Neural progenitor cell (in vitro differentiated cells): Measurements from ENCODE around the gene WDTC1. TPM values are rescaled to one million over a fixed set of nuclear protein-coding genes. Genes with fewer than 3 reads are reported as not detected.

ENCODE experiments used
- DNase-seq: peaks from one replicate; pipeline ENCODE4 v3.0.0-alpha.2; 2016; ENCODE audit warnings: low spot score
- H2AFZ ChIP-seq: fragments of 200-600 bp; sonication (generic); replicated peaks from 2 replicates; pipeline ENCODE4 v1.6.1; 2016; ENCODE audit warnings: antibody characterized with exemption
- H3F3A ChIP-seq: fragments of 200-600 bp; sonication (generic); 2 replicates; pipeline ENCODE4 v1.6.1; 2016; ENCODE audit warnings: antibody characterized with exemption, low read depth
- H3K27ac ChIP-seq: fragments of 200-600 bp; sonication (generic); 2 replicates; pipeline ENCODE4 v1.5.1; 2016; ENCODE audit warnings: mild to moderate bottlenecking
- H3K27me3 ChIP-seq: fragments of 200-600 bp; sonication (generic); 2 replicates; pipeline ENCODE4 v1.6.1; 2016; ENCODE audit warnings: mild to moderate bottlenecking, moderate library complexity
- H3K36me3 ChIP-seq: fragments of 200-600 bp; sonication (generic); 2 replicates; pipeline ENCODE4 v1.5.1; 2016
- H3K4me1 ChIP-seq: fragments of 200-600 bp; sonication (generic); 2 replicates; pipeline ENCODE4 v1.6.1; 2016; ENCODE audit warnings: mixed run types
- H3K4me2 ChIP-seq: fragments of 200-600 bp; sonication (generic); 2 replicates; pipeline ENCODE4 v1.6.1; 2016
- H3K4me3 ChIP-seq: fragments of 200-600 bp; sonication (generic); 2 replicates; pipeline ENCODE4 v1.5.1; 2016
- H3K79me2 ChIP-seq: fragments of 200-600 bp; sonication (generic); 2 replicates; pipeline ENCODE4 v1.6.1; 2016; ENCODE audit warnings: low read depth
- H3K9ac ChIP-seq: fragments of 200-600 bp; sonication (generic); 2 replicates; pipeline ENCODE4 v1.6.1; 2016
- H3K9me3 ChIP-seq: fragments of 200-600 bp; sonication (generic); 2 replicates; pipeline ENCODE4 v1.5.1; 2016; ENCODE audit warnings: low read depth
- H4K20me1 ChIP-seq: fragments of 200-600 bp; sonication (generic); 2 replicates; pipeline ENCODE4 v1.6.1; 2016; ENCODE audit warnings: low read depth
- H3K27ac Mint-ChIP-seq: 3 replicates; pipeline ENCODE4 v1.8.0; 2021; ENCODE audit warnings: mixed read lengths
- H3K27me3 Mint-ChIP-seq: 2 replicates; pipeline ENCODE4 v1.8.0; 2022; ENCODE audit warnings: low read depth, mild to moderate bottlenecking, inconsistent platforms, moderate library complexity, mixed read lengths; ENCODE audit not compliant: insufficient read depth
- H3K36me3 Mint-ChIP-seq: 3 replicates; pipeline ENCODE4 v1.8.0; 2021; ENCODE audit warnings: mixed read lengths
- H3K4me1 Mint-ChIP-seq: 3 replicates; pipeline ENCODE4 v1.8.0; 2021; ENCODE audit warnings: mixed read lengths
- H3K4me3 Mint-ChIP-seq: 3 replicates; pipeline ENCODE4 v1.8.0; 2021; ENCODE audit warnings: mild to moderate bottlenecking, moderate library complexity, mixed read lengths
- H3K9me3 Mint-ChIP-seq: 3 replicates; pipeline ENCODE4 v1.8.0; 2020; ENCODE audit warnings: mixed read lengths
- EZH2 ChIP-seq: fragments of 200-600 bp; sonication (generic); IDR thresholded peaks from 2 replicates; pipeline ENCODE4 v1.6.1; 2017; ENCODE audit warnings: antibody characterized with exemption, mild to moderate bottlenecking, moderate library complexity
- EZH2phosphoT487 ChIP-seq: fragments of 200-600 bp; sonication (generic); IDR thresholded peaks from 2 replicates; pipeline ENCODE4 v1.6.1; 2017; ENCODE audit warnings: antibody characterized with exemption
- total RNA-seq: library from RNA; depleted of rRNA; stranded (reverse); fragments of >200 nt; gene quantifications from 2 replicates; pipeline ENCODE4 v1.2.3, GENCODE V29; 2015; ENCODE audit warnings: low replicate concordance
- TF ChIP-seq, protein P1 (sequence below): fragments of 200-600 bp; sonication (generic); IDR thresholded peaks from 2 replicates; pipeline ENCODE4 v1.5.1; 2017; ENCODE audit warnings: antibody characterized with exemption, mild to moderate bottlenecking

WDTC1 gene
- total RNA-seq, 1 donor from 2014 or later: 17.8 TPM

DNA sequence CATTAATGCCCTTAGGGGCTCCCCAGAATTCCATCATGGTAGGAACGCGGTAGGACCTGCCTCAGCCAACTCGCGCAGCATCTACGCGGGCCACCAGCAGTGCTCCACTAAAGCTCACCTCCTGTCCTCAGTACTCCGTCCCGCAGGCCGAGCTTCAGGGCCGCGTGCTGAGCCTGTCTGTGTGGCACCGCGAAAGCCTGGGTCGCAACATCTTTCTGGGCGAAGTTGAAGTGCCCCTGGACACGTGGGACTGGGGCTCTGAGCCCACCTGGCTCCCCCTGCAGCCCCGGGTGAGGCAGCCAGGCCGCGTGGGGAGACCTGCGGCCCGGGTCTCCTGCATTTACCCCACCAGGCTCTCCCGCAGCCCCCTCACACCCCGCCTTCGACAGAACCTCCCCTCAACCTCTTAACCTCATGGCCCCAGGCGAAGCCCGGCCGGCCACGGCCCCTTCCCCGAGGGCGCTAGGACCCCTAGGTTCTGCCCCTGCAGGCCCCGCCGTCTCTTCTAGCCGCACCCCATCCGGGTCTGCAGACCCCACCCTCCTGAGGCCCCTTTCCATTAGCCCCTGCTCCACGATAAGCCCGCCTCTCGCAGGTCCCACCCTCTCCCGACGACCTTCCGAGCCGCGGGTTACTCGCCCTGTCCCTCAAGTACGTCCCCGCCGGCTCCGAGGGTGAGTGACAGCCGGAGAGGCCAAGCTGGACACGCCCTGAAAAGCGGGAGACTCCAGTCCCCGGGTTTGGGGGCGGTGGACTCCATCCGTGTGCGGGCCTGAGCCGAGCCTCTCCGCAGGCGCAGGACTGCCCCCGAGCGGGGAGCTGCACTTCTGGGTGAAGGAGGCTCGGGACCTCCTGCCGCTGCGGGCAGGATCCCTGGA, 116.5 kb downstream of the WDTC1 start:
- H3K27ac ChIP-seq: no peak overlapping the region
- no peaks in the 10 kb centered on the region for H3K9me3 ChIP-seq
- no peak for TF ChIP-seq EZH2phosphoT487
- TF ChIP-seq, protein P1, sequence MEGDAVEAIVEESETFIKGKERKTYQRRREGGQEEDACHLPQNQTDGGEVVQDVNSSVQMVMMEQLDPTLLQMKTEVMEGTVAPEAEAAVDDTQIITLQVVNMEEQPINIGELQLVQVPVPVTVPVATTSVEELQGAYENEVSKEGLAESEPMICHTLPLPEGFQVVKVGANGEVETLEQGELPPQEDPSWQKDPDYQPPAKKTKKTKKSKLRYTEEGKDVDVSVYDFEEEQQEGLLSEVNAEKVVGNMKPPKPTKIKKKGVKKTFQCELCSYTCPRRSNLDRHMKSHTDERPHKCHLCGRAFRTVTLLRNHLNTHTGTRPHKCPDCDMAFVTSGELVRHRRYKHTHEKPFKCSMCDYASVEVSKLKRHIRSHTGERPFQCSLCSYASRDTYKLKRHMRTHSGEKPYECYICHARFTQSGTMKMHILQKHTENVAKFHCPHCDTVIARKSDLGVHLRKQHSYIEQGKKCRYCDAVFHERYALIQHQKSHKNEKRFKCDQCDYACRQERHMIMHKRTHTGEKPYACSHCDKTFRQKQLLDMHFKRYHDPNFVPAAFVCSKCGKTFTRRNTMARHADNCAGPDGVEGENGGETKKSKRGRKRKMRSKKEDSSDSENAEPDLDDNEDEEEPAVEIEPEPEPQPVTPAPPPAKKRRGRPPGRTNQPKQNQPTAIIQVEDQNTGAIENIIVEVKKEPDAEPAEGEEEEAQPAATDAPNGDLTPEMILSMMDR: peak; percentile 38
- H2AFZ ChIP-seq: peak overlapping the region; percentile 74
- peak; percentile 97 for DNase-seq
- H3F3A ChIP-seq: peaks cover 26% of the 10 kb centered on the region
- H3K9ac ChIP-seq: no peak overlapping the region
- no peaks in the 10 kb centered on the region for H3K79me2 ChIP-seq
- no peaks in the 10 kb centered on the region for H4K20me1 ChIP-seq
- H3K36me3 Mint-ChIP-seq: no peaks in the 10 kb centered on the region
- peak overlapping the region; percentile 81 for H3K4me3 Mint-ChIP-seq
- peak overlapping the region; percentile 90 for H3K4me2 ChIP-seq
- peak overlapping the region; percentile 50 for H3K4me3 ChIP-seq
- H3K27me3 ChIP-seq: peaks cover 14% of the 10 kb centered on the region
- H3K4me1 ChIP-seq: peaks cover 11% of the 10 kb centered on the region
- H3K36me3 ChIP-seq: no peaks in the 10 kb centered on the region
- no peaks in the 10 kb centered on the region for H3K9me3 Mint-ChIP-seq
- H3K27me3 Mint-ChIP-seq: peaks cover 34% of the 10 kb centered on the region
- no peak overlapping the region for H3K27ac Mint-ChIP-seq
- H3K4me1 Mint-ChIP-seq: peaks cover 19% of the 10 kb centered on the region

DNA sequence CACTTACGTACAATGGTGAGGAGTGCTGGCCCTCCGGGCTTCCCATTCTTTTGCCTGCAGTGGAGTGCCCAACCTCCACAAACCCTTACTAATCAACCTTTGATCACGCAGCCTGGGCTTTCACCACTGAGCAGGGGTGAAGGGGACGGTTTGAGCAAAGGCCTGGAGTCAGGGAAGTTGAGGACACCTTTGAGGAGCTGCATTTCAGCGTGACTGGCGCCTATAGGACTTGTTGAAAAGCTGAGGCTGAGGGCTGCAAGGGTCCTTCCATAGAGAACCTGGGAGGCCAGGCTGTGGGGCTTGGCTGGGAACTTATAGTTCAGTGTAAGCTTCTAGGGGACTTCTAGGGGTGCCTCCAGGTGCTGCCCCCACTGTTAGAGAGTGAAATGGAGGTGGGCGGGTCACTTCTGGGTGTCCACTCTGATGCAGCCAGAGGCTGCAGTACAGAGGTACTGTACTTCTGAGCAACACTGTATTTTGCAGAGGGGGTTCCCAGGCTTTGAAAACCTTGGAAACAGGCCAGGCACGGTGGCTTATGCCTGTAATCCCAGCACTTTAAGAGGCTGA, 117.2 kb downstream of the WDTC1 start:
- no peaks in the 10 kb centered on the region for H3K36me3 Mint-ChIP-seq
- Histone ChIP-seq H3K27me3 (peaks cover 14% of the 10 kb centered on the region), H3F3A (peaks cover 26% of the 10 kb centered on the region), H3K36me3 (no peaks in the 10 kb centered on the region), H4K20me1 (no peaks in the 10 kb centered on the region), H3K79me2 (no peaks in the 10 kb centered on the region), H3K4me1 (peaks cover 11% of the 10 kb centered on the region), H3K9me3 (no peaks in the 10 kb centered on the region), H3K4me2 (peak overlapping the region; percentile 90), H3K4me3 (peak overlapping the region; percentile 50), H2AFZ (peak overlapping the region; percentile 74), H3K9ac (no peak overlapping the region), H3K27ac (no peak overlapping the region)
- TF ChIP-seq, protein P1: no peak
- TF ChIP-seq EZH2 (no peak), EZH2phosphoT487 (no peak)
- no peaks in the 10 kb centered on the region for H3K9me3 Mint-ChIP-seq
- no peak overlapping the region for H3K27ac Mint-ChIP-seq
- peaks cover 19% of the 10 kb centered on the region for H3K4me1 Mint-ChIP-seq
- H3K4me3 Mint-ChIP-seq: peak overlapping the region; percentile 81
- no peak for DNase-seq
- H3K27me3 Mint-ChIP-seq: peaks cover 30% of the 10 kb centered on the region

DNA sequence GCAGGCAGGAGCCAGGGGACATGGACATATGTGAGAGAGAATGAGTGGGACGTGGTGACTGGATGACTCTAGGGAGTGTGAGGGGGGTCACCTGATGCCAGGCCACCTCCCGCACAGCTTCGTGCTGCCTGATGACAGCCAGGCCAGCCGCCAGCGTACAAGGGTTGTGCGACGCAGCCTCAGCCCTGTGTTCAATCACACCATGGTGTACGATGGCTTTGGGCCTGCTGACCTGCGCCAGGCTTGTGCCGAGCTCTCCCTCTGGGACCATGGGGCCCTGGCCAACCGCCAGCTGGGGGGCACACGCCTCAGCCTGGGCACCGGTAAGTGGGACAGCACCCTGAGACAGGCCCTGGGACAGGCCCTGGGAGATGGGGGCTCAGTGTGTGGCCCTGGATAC, 118.7 kb downstream of the WDTC1 start:
- Histone ChIP-seq H3K4me2 (no peak overlapping the region), H3K27ac (no peak overlapping the region)
- peaks cover 1% of the 10 kb centered on the region for H3K36me3 Mint-ChIP-seq

More for the DNA sequence above, 118.7 kb downstream of the WDTC1 start:
- no peaks in the 10 kb centered on the region for H3K9me3 Mint-ChIP-seq
- no peaks in the 10 kb centered on the region for H3K79me2 ChIP-seq
- no peaks in the 10 kb centered on the region for H3K36me3 ChIP-seq
- peaks cover 24% of the 10 kb centered on the region for H3K27me3 Mint-ChIP-seq
- peaks cover 22% of the 10 kb centered on the region for H3K27me3 ChIP-seq
- DNase-seq: no peak
- H4K20me1 ChIP-seq: peaks cover 6% of the 10 kb centered on the region
- H3F3A ChIP-seq: peaks cover 26% of the 10 kb centered on the region
- H3K4me3 Mint-ChIP-seq: no peak overlapping the region
- no peak overlapping the region for H2AFZ ChIP-seq
- no peaks in the 10 kb centered on the region for H3K9me3 ChIP-seq
- H3K4me1 Mint-ChIP-seq: peaks cover 25% of the 10 kb centered on the region
- H3K4me3 ChIP-seq: no peak overlapping the region
- TF ChIP-seq, protein P1: no peak
- TF ChIP-seq EZH2: no peak
- no peak for TF ChIP-seq EZH2phosphoT487
- H3K27ac Mint-ChIP-seq: no peak overlapping the region
- H3K9ac ChIP-seq: no peak overlapping the region
- peaks cover 14% of the 10 kb centered on the region for H3K4me1 ChIP-seq
